Fibroblast of lung (primary cell): ENCODE results near the gene PSMB8.

ENCODE experiments used
- CTCF ChIP-seq, 2 donors: IDR thresholded peaks in 1 of 2; conservative IDR thresholded peaks in 1 of 2; 1 replicate in 1 of 2; 2 replicates in 1 of 2; pipeline ENCODE4 v1.5.1; 2011 to 2012; ENCODE audit warnings: low read length in 2 of 2, control low read depth in 1 of 2, inconsistent platforms in 1 of 2, low read depth in 1 of 2, mild to moderate bottlenecking in 1 of 2
- EZH2 ChIP-seq: IDR thresholded peaks from 2 replicates; pipeline ENCODE4 v1.5.1; 2012; ENCODE audit warnings: low read length, control low read depth, mild to moderate bottlenecking; ENCODE audit errors: missing control alignments

GRCh38 chr6:32889533-32889932 is 45.7 kb upstream of the PSMB8 start:
- TF ChIP-seq EZH2 (no peak), CTCF (conservative IDR thresholded peaks at IDR 0.05 in 1 of 2, IDR thresholded peaks at IDR 0.05 in 1 of 2; ENCODE audit: low read depth in 1 of 2, low read length in 2 of 2) (no peak)
